GM12891 (cell line): Measurements from ENCODE around the gene EMC8.

Source experiments
- POLR2A ChIP-seq: IDR thresholded peaks from 2 replicates; pipeline ENCODE4 v1.6.1; 2011; ENCODE audit warnings: low read depth, low read length, control low read depth
- SPI1 ChIP-seq: IDR thresholded peaks from 2 replicates; pipeline ENCODE4 v1.6.1; 2011; ENCODE audit warnings: low read depth, low read length, control low read depth
- TAF1 ChIP-seq: IDR thresholded peaks from 2 replicates; pipeline ENCODE4 v1.6.1; 2011; ENCODE audit warnings: low read depth, low read length, control low read depth

DNA sequence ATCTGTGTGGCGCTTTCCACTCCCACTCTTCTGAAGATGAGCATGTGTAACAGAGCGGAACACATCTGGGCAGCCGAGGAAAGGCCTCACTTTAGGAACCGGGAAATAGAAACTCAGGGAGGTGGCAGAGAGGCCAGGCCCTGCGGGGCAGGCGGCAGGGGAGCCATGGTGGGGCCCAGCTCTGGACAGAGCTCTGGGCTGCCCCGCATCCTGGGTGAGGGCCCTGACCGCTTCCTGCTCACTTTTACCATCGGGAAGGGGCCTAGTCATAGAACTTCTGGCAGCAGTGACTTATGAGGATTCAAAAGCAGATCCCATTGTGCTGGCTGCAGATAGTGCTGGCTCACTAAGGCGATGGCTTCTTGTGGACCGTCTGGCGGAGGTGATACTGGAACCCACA is 22.8 kb upstream of the EMC8 start:
- no peak for TF ChIP-seq TAF1
- TF ChIP-seq SPI1: no peak
- no peak for TF ChIP-seq POLR2A
